Hepatocyte (in vitro differentiated cells): ENCODE data around the gene ERV3-1.

Source experiments
- CTCF ChIP-seq: fragments of 200-600 bp; sonication (generic); IDR thresholded peaks from 2 replicates; pipeline ENCODE4 v1.5.1; 2016; ENCODE audit warnings: antibody characterized with exemption, mild to moderate bottlenecking; ENCODE audit not compliant: poor library complexity
- EZH2 ChIP-seq: fragments of 200-600 bp; sonication (generic); IDR thresholded peaks from 2 replicates; pipeline ENCODE4 v1.6.1; 2016; ENCODE audit warnings: antibody characterized with exemption, mild to moderate bottlenecking, borderline replicate concordance
- EZH2phosphoT487 ChIP-seq: fragments of 200-600 bp; sonication (generic); IDR thresholded peaks from one replicate; pipeline ENCODE4 v1.6.1; 2018; ENCODE audit warnings: antibody characterized with exemption, mild to moderate bottlenecking, low read depth, moderate library complexity; ENCODE audit not compliant: unreplicated experiment, severe bottlenecking

GRCh38 chr7:64959072-64959747, 47.3 kb downstream of the ERV3-1 start:
- TF ChIP-seq EZH2 (no peak), CTCF (no peak), EZH2phosphoT487 (no peak)
